ENCODE measurements around the gene FEM1B.

Gene FEM1B

DNA sequence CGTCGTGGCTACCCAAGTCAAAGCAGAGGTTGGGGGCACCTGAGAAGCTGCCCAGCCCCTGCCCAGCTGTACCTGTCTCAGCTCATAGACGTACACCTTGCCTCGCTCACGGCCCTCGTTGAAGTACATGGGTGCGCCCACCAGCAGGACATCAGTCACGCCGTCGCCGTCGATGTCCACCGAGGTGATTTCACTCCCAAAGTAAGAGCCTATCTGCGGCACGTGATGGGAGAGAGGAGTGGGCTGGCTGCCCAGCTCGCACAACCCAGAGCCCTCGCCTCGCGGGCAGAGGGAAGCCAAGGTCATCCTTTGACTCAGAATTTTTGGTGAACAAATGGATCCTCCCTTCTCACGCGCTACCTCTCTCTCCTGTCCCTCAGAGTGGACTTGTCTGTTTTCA, 54.7 kb downstream of the FEM1B start:
- H3K4me1 ChIP-seq (ENCODE audit: control insufficient read depth, insufficient read depth, low read length): no peaks in the 10 kb centered on the region
- TF ChIP-seq KLF7 (tag by site-specific recombination; IDR thresholded peaks at IDR 0.05; ENCODE audit: borderline replicate concordance): no peak
- TF ChIP-seq ZNF473 (tag by site-specific recombination; IDR thresholded peaks at IDR 0.05): no peak
- no peak for TF ChIP-seq ZNF776 (tag by site-specific recombination; IDR thresholded peaks at IDR 0.05; ENCODE audit: borderline replicate concordance)
- no peak for TF ChIP-seq ZNF202 (tag by site-specific recombination; IDR thresholded peaks at IDR 0.05; ENCODE audit: borderline replicate concordance)
- TF ChIP-seq, protein P1, sequence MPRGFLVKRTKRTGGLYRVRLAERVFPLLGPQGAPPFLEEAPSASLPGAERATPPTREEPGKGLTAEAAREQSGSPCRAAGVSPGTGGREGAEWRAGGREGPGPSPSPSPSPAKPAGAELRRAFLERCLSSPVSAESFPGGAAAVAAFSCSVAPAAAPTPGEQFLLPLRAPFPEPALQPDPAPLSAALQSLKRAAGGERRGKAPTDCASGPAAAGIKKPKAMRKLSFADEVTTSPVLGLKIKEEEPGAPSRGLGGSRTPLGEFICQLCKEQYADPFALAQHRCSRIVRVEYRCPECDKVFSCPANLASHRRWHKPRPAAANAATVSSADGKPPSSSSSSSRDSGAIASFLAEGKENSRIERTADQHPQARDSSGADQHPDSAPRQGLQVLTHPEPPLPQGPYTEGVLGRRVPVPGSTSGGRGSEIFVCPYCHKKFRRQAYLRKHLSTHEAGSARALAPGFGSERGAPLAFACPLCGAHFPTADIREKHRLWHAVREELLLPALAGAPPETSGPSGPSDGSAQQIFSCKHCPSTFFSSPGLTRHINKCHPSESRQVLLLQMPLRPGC (tag by site-specific recombination; IDR thresholded peaks at IDR 0.05): no peak
- TF ChIP-seq, protein P2, sequence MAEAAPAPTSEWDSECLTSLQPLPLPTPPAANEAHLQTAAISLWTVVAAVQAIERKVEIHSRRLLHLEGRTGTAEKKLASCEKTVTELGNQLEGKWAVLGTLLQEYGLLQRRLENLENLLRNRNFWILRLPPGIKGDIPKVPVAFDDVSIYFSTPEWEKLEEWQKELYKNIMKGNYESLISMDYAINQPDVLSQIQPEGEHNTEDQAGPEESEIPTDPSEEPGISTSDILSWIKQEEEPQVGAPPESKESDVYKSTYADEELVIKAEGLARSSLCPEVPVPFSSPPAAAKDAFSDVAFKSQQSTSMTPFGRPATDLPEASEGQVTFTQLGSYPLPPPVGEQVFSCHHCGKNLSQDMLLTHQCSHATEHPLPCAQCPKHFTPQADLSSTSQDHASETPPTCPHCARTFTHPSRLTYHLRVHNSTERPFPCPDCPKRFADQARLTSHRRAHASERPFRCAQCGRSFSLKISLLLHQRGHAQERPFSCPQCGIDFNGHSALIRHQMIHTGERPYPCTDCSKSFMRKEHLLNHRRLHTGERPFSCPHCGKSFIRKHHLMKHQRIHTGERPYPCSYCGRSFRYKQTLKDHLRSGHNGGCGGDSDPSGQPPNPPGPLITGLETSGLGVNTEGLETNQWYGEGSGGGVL (tag by site-specific recombination; IDR thresholded peaks at IDR 0.05): no peak
- TF ChIP-seq, protein P3, sequence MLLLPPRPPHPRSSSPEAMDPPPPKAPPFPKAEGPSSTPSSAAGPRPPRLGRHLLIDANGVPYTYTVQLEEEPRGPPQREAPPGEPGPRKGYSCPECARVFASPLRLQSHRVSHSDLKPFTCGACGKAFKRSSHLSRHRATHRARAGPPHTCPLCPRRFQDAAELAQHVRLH (tag by site-specific recombination; IDR thresholded peaks at IDR 0.05): no peak
- no peak for TF ChIP-seq ZNF404 (tag by site-specific recombination; IDR thresholded peaks at IDR 0.05)
- no peak for TF ChIP-seq BCL11B (tag by site-specific recombination; IDR thresholded peaks at IDR 0.05; ENCODE audit: low read depth)
- no peak for TF ChIP-seq ZSCAN23 (tag by site-specific recombination; IDR thresholded peaks at IDR 0.05)
- TF ChIP-seq ZNF155 (tag by site-specific recombination; IDR thresholded peaks at IDR 0.05): no peak
- TF ChIP-seq ZNF23 (tag by site-specific recombination; IDR thresholded peaks at IDR 0.05; ENCODE audit: borderline replicate concordance): no peak
- TF ChIP-seq ZNF175 (tag by site-specific recombination; IDR thresholded peaks at IDR 0.05): no peak
- TF ChIP-seq ZNF600 (tag by site-specific recombination; IDR thresholded peaks at IDR 0.05): no peak
- TF ChIP-seq, protein P4, sequence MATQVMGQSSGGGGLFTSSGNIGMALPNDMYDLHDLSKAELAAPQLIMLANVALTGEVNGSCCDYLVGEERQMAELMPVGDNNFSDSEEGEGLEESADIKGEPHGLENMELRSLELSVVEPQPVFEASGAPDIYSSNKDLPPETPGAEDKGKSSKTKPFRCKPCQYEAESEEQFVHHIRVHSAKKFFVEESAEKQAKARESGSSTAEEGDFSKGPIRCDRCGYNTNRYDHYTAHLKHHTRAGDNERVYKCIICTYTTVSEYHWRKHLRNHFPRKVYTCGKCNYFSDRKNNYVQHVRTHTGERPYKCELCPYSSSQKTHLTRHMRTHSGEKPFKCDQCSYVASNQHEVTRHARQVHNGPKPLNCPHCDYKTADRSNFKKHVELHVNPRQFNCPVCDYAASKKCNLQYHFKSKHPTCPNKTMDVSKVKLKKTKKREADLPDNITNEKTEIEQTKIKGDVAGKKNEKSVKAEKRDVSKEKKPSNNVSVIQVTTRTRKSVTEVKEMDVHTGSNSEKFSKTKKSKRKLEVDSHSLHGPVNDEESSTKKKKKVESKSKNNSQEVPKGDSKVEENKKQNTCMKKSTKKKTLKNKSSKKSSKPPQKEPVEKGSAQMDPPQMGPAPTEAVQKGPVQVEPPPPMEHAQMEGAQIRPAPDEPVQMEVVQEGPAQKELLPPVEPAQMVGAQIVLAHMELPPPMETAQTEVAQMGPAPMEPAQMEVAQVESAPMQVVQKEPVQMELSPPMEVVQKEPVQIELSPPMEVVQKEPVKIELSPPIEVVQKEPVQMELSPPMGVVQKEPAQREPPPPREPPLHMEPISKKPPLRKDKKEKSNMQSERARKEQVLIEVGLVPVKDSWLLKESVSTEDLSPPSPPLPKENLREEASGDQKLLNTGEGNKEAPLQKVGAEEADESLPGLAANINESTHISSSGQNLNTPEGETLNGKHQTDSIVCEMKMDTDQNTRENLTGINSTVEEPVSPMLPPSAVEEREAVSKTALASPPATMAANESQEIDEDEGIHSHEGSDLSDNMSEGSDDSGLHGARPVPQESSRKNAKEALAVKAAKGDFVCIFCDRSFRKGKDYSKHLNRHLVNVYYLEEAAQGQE (tag by site-specific recombination; IDR thresholded peaks at IDR 0.05): no peak
- no peak for TF ChIP-seq GLI4 (tag by site-specific recombination; IDR thresholded peaks at IDR 0.05)
- H3K36me3 ChIP-seq (ENCODE audit: control insufficient read depth in 2 of 2, insufficient read depth in 1 of 2, low read length in 2 of 2): no peaks in the 10 kb centered on the region
- no peaks in the 10 kb centered on the region for H3K9me3 ChIP-seq (ENCODE audit: control insufficient read depth, insufficient read depth, low read depth, low read length)
- POLR2A ChIA-PET: no interaction called here
- H3K27ac ChIP-seq (ENCODE audit: extremely low read depth, low read depth, low read length): no peak overlapping the region
- CTCF ChIA-PET: interaction anchor here (0.6 kb wide), 1 partner anchor 19 kb away, joined by 4 read pairs; no protein-coding TSS in a partner anchor
- no peak overlapping the region for H3K4me3 ChIP-seq (ENCODE audit: low read depth, low read length)

DNA sequence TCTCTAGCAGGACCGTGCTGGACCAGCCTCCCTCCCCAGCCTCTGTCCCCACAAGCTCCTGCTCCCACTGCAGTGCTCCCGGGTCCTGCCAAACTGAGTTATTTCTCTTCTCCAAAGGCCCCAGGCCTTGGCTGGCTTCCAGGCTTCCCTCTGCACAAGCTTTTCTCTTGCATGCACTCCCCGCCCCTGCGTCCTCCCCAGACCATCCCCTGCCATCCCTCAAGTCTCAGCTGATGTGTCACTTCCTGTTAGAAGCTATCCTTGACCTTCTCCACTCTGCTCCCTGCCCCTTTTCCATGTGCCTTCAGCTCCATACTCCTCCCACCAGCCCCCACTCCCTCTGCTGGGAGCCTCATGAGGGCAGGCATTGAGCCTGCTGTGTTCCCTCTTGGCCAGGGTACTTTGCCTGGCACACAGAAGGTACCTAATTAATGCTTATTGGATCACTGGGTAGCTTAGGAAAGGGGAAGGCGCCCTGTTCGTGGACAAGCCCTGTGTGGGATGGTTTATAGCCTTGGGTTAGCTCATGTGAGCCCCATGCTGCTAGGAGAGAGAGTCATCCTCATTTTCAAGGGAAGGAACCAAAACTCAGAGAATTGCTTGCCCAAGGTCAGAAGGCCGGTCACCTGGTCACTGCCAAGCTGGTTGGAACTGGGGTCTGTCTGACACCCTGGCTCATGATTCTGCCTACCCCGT, 56.4 kb downstream of the FEM1B start:
- H3K36me3 ChIP-seq (ENCODE audit: control insufficient read depth in 2 of 2, insufficient read depth in 1 of 2, low read length in 2 of 2): no peaks in the 10 kb centered on the region
- no peaks in the 10 kb centered on the region for H3K4me1 ChIP-seq (ENCODE audit: control insufficient read depth, insufficient read depth, low read length)
- ChIA-PET POLR2A (no interaction called here), CTCF (interaction anchor here (0.6 to 1.1 kb wide), 4 partner anchors 27 to 542 kb away, joined by 3 to 7 read pairs (median 4); no protein-coding TSS in a partner anchor)
- H3K9me3 ChIP-seq (ENCODE audit: control insufficient read depth, insufficient read depth, low read depth, low read length): no peaks in the 10 kb centered on the region
- H3K4me3 ChIP-seq (ENCODE audit: low read depth, low read length): no peak overlapping the region
- no peak overlapping the region for H3K27ac ChIP-seq (ENCODE audit: extremely low read depth, low read depth, low read length)
- TF ChIP-seq YY1 (tag by site-specific recombination; IDR thresholded peaks at IDR 0.05) (no peak), ZFHX2 (tag by site-specific recombination; conservative IDR thresholded peaks at IDR 0.05) (peak; percentile 36; the same call in 1 of the 2 replicates), ZNF211 (tag by site-specific recombination; IDR thresholded peaks at IDR 0.05; ENCODE audit: low read depth) (no peak), ZBTB1 (tag by site-specific recombination; IDR thresholded peaks at IDR 0.05) (no peak), ZNF23 (tag by site-specific recombination; IDR thresholded peaks at IDR 0.05; ENCODE audit: borderline replicate concordance) (no peak), EGR2 (tag by site-specific recombination; IDR thresholded peaks at IDR 0.05; ENCODE audit: low read depth) (peak; percentile 37; the same call in 1 of the 2 replicates), ZNF174 (tag by site-specific recombination; IDR thresholded peaks at IDR 0.05) (no peak)
